Activated CD8-positive, alpha-beta memory T cell treated with anti-CD3 and anti-CD28 coated beads for 48 hours (primary cell): ENCODE data around the gene MVD.
"Not testable (repeated sequence)": the region's sequence is repeated elsewhere in the genome, so short reads cannot be mapped to it uniquely, and the experiment has no call there.

Experiments used
- DNase-seq, 3 experiments: peaks; one replicate each; pipeline ENCODE4 v3.0.0-alpha.2; 2020; ENCODE audit warnings: low read depth in 2 of 3, low spot score in 2 of 3

The MVD gene

DNA sequence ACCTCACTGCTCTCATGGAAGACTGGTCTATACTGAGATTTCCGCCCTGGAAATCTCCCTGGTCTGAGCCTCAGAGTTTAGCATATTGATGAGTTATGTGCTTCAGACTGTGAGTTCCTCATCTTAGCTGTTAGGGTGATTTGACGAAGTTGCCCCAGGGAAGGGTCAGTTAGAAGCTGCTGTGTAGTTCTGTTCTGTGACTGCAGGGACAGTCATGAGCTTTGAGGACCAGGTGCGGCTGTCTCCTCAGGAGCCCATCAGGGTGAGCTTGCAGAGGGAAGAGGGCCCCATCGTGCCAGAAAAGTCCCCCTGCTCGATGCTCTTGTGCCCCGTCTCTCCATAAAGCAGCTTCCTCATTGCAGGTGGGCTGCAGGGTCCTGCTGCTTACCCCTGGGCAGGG, 52.8 kb downstream of the MVD start:
- no peak for DNase-seq

DNA sequence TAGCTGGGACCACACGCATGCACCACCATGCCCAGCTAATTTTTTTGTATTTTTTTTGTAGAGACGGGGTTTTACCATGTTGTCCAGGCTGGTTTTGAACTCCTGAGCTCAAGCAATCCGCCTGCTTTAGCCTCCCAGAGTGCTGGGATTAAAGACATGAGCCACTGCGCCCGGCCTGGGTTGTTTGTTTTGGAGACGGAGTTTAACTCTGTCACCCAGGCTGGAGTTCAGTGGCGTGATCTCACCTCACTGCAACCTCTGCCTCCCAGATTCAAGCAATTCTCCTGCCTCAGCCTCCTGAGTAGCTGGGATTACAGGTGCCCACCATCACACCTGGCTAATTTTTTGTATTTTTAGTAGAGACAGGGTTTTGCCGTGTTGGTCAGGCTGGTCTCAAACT, 53.5 kb downstream of the MVD start:
- DNase-seq, result not testable (repeated sequence)

DNA sequence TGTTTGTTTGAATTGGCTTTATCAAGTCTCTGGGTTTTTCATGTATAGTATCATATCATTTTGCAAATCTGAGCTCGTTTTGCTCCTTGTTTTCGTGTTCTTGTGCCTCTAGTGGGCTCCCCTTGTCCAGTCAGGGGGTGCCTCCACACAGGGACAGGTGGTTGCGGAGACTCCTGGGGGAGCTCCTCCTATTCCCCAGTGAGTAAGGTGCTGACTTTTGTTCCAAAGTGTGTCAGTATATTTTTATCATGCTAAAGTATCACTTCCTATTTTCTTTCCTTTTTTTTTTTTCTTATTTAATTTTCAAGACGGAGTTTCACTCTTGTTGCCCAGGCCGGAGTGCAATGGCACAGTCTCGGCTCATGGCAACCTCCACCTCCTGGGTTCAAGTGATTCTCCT, 54.8 kb downstream of the MVD start:
- no peak for DNase-seq

GRCh38 chr16:88606148-88606757, 56.6 kb downstream of the MVD start:
- DNase-seq, result no peak

- DNase-seq, result no peak
Measured at GRCh38 chr16:88605186-88606147, 57.4 kb downstream of the MVD start.

GRCh38 chr16:88602091-88602490, 60.8 kb downstream of the MVD start:
- no peak for DNase-seq
